HG02798 (cell line): ENCODE results near the gene PTPRU.

Experiments
- ATAC-seq: cut with Tn5 transposase; IDR thresholded peaks from one replicate; pipeline ENCODE4 v1.9.1; 2021; ENCODE audit warnings: mild to moderate bottlenecking; ENCODE audit not compliant: unreplicated experiment, poor library complexity

The PTPRU gene

GRCh38 chr1:29354511-29355098 lies 118.3 kb downstream of the PTPRU start:
- no peak for ATAC-seq

- no peak for ATAC-seq
Observed at GRCh38 chr1:29355375-29355774, 119.1 kb downstream of the PTPRU start.

GRCh38 chr1:29356663-29357062 lies 120.3 kb downstream of the PTPRU start:
- no peak for ATAC-seq

GRCh38 chr1:29357452-29357851 lies 121.1 kb downstream of the PTPRU start:
- no peak for ATAC-seq

GRCh38 chr1:29358183-29358582 lies 121.9 kb downstream of the PTPRU start:
- ATAC-seq, result no peak

- ATAC-seq, result no peak
Observed at GRCh38 chr1:29360768-29361167, 124.4 kb downstream of the PTPRU start.

GRCh38 chr1:29361686-29362085 lies 125.4 kb downstream of the PTPRU start:
- ATAC-seq, result no peak

GRCh38 chr1:29362116-29362515 lies 125.8 kb downstream of the PTPRU start:
- ATAC-seq, result no peak

- no peak for ATAC-seq
Observed at GRCh38 chr1:29362764-29363163, 126.4 kb downstream of the PTPRU start.

- ATAC-seq, result no peak
Observed at GRCh38 chr1:29363536-29363935, 127.2 kb downstream of the PTPRU start.

- no peak for ATAC-seq
Observed at GRCh38 chr1:29364101-29364678, 127.9 kb downstream of the PTPRU start.

GRCh38 chr1:29365906-29366670 lies 129.8 kb downstream of the PTPRU start:
- ATAC-seq, result no peak

GRCh38 chr1:29368936-29369932 lies 132.9 kb downstream of the PTPRU start:
- no peak for ATAC-seq

GRCh38 chr1:29370067-29370466 lies 133.7 kb downstream of the PTPRU start:
- no peak for ATAC-seq

- ATAC-seq, result no peak
Observed at GRCh38 chr1:29371332-29371731, 135.0 kb downstream of the PTPRU start.

- no peak for ATAC-seq
Observed at GRCh38 chr1:29372108-29372507, 135.8 kb downstream of the PTPRU start.
